T-helper 2 cell (primary cell): ENCODE results near the gene ANK2.

Experiments
- DNase-seq, 5 experiments: peaks; one replicate each; pipeline versions ENCODE4 v3.0.0 to v3.0.0-alpha.2; 2012 to 2022

ANK2 gene

GRCh38 chr4:113355550-113356371, 306.3 kb downstream of the ANK2 start:
- peak in 4 of 5 experiments; percentile 9 to 96 (median 58) for DNase-seq

- DNase-seq, result no peak
Observed at GRCh38 chr4:113356453-113356852, 307.0 kb downstream of the ANK2 start.

GRCh38 chr4:113358784-113359183, 309.3 kb downstream of the ANK2 start:
- no peak for DNase-seq

- no peak for DNase-seq
Observed at GRCh38 chr4:113365377-113365776, 315.9 kb downstream of the ANK2 start.

GRCh38 chr4:113368056-113368455, 318.6 kb downstream of the ANK2 start:
- no peak for DNase-seq

- no peak for DNase-seq
Observed at GRCh38 chr4:113371111-113371510, 321.7 kb downstream of the ANK2 start.

GRCh38 chr4:113375964-113376666, 326.7 kb downstream of the ANK2 start:
- DNase-seq, result no peak

- DNase-seq, result no peak
Observed at GRCh38 chr4:113378836-113379235, 329.4 kb downstream of the ANK2 start.

GRCh38 chr4:113382704-113383103, 333.3 kb downstream of the ANK2 start:
- DNase-seq, result no peak

GRCh38 chr4:113383111-113383785, 333.8 kb downstream of the ANK2 start:
- no peak for DNase-seq

GRCh38 chr4:113384600-113384999, 335.1 kb downstream of the ANK2 start:
- peak in 1 of 5 experiments; percentile 10 for DNase-seq

GRCh38 chr4:113385281-113385899, 335.9 kb downstream of the ANK2 start:
- DNase-seq, result no peak

- no peak for DNase-seq
Observed at GRCh38 chr4:113389160-113389559, 339.7 kb downstream of the ANK2 start.

GRCh38 chr4:113390850-113391249, 341.4 kb downstream of the ANK2 start:
- DNase-seq, result no peak

- no peak for DNase-seq
Observed at GRCh38 chr4:113394108-113394729, 344.8 kb downstream of the ANK2 start.

- DNase-seq, result peak in 3 of 5 experiments; percentile 4 to 77 (median 49)
Observed at GRCh38 chr4:113394730-113395530, 345.5 kb downstream of the ANK2 start.

GRCh38 chr4:113397114-113397701, 347.8 kb downstream of the ANK2 start:
- no peak for DNase-seq

GRCh38 chr4:113398441-113399143, 349.1 kb downstream of the ANK2 start:
- DNase-seq, result no peak

GRCh38 chr4:113404167-113404571, 354.7 kb downstream of the ANK2 start:
- no peak for DNase-seq

- DNase-seq, result no peak
Observed at GRCh38 chr4:113404841-113405240, 355.4 kb downstream of the ANK2 start.
